GM21423 (cell line): ENCODE data around the gene SMURF2.

Experiments
- ATAC-seq: cut with Tn5 transposase; IDR thresholded peaks from one replicate; pipeline ENCODE4 v1.9.1; 2021; ENCODE audit warnings: mild to moderate bottlenecking, moderate library complexity; ENCODE audit not compliant: unreplicated experiment

Gene SMURF2

DNA sequence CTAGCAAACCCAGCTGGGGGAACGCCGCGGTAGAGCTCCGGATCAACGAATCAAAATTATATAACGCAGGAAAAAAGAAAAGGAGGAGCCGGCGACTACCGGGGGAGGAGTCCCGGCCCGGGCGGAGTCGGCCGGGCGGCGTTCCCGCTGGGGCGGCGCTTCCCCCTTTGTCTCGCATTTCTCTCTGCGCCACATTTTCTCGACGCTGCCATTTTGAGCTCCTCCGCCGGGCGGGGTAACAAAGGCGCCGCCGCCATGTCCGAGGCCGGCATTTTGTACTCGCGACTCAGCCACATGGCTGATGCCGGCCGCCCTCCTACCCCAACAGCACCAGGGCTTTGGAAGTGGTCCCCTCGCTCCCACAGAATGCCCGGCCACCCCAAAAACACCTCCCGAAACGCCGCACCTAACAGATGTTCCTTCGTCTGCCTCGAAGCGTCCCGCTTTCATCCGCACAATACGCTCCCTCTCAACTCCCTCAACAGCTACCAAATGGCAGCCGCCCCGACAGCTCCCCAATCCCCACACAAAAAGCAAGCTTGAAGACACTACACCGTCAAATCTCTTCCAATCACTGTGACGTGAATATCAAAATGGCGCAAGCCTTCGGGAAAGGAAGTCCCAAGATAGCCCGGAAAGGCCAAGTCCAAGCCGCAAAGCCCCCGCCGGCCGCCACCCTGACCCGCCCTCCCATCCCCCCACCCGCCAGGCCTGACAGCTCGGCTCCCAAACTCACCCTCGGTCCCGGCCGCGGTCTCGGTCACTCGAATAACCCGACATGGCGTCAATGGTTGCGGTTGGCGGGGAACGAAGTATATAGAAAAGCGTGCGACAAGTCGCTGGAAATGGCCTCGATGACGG, 156.5 kb downstream of the SMURF2 start:
- ATAC-seq = peak; percentile 30

DNA sequence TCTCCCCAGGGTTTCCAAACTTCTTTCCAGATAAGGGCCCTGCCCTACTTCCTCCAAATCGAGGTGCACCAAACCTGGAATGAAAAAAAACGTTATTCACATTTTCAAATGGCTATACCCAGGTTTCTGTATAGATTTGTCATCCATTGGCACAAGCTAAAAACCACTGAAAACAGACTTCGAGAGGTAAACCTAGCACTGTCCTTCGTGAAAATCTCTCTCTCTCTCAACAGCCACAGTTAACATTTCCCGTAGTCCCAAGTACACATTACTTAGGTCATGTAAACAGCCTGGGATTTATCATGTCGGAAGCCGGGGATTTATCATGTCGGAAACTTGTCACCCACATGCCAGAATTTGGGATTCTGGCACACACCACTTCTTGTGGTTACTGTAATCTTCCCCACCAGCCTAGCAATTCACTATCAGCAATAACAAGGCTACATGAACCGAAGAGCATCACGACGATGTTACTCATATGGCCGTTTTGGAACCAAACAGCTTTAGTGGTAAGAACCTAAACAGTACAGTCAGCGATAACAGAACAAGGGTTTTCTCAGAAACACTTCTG, 157.3 kb downstream of the SMURF2 start:
- no peak for ATAC-seq

DNA sequence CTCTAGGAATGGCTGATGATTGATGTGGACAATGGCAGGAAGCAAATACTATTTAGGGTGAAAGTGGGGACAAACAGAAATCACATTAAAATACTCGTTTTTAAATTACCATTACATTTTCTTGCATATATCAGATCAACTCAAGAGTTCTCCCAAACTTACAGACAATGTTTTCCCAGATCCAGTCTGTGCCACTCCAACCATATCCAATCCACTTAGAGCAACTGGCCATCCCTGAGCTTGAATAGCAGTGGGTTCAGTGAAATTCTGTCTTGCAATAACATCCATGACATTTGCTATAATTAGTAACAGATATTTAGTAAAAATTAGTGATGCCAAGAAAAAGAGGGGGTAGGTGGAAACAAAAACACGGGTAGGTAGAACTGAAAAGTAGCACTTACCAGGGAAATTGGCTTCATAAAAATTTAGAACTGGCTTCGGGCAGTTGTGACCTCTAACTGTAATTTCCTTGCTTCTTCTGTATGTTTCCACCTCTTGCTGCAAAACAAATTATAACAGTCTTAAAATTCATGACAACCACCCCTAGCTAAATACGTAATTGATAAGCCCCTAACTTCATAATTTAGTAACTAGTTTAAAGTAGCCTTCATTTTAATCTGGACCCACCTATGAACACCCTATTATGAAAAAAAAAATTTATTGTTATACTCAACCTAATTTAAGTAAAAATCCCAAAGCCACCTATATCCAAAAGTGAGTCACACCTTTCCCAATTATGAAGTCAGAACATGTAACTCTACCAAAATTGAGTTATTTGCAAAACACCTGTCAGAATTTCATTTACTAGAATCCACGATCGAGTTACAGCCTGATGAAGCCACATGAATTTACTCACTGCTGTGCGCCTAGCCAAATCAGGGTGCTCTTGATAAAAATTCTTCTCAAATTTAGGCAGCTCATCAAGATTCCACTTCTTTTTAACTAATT, 158.0 kb downstream of the SMURF2 start:
- no peak for ATAC-seq

DNA sequence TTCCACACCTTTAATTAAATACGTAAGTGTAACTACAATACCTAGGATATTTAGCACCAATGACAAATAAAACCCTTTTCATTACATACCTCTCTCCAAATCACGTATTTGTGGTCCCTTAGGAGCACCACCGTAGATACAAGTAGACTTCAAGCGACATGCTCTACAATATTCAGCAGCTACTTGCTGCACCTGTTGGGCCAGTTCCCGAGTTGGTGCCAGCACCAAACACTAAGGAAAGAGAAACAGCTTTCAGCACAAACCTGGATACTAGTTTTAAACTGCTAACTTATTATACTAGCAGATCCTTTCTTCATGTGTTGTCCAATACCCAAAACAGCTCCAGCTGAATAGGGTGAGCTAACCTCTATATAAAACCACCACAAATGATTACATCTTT, 158.8 kb downstream of the SMURF2 start:
- no peak for ATAC-seq

DNA sequence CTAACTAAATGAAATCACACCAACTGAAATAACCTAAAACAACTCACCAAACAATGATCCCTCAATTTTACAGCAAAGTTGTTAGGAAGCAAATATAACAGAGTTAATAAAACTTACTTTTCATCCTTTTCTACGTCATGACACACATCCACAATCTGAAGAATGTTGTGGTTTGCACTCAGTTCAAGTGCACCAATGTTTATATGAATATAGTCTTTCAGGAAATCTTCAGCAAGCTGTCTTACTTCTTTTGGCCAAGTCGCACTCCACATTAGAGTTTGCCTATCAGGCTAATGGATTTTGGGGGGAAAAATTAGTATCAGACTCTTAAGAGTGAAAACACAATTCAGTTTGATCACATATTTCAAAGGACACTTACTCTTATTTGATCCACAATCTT, 159.3 kb downstream of the SMURF2 start:
- ATAC-seq = no peak

DNA sequence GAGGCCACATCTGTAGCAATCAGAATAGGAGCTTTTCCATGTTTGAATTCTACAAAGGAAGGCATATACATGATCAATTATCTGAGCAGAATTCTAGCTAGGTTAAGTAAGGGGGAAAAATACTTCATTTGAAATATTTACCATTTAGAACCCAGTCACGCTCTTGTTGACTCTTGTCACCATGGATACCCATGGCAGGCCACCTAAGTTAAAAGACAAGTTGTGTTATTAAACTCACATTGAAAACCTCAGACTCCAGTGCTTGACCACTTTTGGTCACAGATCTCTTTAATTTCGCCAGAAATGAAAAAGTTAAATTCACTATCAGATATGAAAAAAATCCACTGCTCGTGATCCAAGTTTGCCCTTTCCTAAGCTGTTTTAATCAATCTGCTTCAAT, 160.1 kb downstream of the SMURF2 start:
- no peak for ATAC-seq

DNA sequence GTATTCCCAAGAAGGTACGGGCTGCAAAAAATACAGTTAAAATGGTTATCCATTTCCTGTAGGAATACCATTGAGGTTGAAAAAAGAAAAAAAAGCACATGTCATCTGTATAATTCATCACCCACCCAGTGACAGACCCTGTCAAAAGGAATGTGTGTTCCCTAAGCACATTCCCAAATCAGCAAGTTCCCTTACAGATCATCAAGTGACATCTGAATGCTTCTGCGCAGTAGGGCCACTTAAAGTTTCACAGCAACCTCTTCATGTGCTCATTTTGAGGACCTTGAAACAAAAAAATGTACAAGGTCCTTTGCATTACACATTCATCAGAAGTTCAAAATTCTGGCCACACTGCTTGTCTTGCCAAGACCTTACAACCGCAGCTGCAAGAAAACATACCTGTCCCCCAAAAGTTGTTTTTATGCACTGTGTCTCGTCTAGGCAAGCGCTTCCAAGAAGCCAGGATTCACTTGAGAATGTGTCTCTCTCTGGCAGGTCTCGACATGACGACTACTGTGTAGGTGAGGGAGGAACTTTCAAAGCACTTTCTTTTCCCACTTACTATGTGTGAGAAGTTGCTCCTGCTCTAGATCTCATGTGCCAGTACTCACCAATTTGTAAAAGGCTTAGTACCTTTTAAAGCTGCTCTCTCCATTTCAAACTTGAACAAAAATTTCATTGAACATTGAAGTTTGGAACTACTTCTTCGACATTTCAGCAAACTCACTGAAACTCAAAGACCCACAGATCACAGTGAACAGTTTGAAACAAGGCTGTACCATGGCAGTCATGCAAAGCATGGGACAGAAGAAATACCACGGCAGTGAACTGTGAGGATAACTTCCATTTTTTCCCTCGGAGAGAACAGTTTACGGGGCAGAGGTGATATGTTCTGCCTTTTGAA, 161.0 kb downstream of the SMURF2 start:
- ATAC-seq = no peak

DNA sequence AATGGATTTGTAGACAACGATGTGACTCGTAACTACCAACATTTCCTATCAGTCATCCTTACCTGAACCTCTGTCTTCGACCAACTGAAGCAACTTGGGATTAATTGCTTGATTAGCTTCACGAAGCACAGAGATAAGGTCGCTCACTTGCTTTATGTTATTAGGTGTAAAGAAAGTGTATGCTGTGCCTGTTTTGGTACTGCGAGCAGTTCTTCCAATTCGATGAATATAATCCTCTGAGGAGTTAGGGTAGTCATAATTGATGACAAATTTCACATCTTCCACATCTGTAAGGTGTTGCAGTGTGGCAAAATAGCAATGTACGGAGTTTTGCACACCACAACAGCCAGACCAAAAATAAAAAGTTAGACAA, 161.6 kb downstream of the SMURF2 start:
- no peak for ATAC-seq

DNA sequence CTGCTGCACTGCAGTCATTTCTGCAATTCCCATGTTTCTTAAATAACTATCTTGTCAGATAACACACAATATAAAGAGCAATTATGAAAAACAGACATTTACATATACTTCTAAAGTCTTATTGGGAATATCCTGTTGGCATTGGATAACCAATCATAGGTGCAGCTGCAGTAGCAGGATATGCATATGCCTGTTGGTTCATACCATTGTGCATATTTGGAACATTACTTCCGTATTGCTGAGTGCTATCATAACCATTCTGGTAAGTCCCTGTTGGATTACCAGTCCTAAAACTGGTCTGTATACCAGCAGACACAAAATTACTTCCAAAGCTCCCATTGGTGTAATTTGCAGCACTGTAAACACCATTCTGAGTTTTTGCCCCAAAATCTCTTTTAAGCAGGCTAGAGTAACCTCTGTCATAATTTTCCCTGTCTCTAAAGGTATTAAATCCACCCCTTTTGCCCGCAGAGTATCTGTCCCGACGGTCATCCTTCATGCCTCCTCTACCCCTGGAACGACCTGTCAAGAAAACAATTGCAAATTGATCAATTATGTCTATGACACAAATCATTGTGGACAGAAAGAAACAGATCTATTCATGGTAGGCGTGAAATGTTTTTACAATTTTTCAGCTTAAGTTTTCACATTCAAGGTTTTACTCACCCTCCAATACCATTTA, 162.2 kb downstream of the SMURF2 start:
- ATAC-seq = no peak

DNA sequence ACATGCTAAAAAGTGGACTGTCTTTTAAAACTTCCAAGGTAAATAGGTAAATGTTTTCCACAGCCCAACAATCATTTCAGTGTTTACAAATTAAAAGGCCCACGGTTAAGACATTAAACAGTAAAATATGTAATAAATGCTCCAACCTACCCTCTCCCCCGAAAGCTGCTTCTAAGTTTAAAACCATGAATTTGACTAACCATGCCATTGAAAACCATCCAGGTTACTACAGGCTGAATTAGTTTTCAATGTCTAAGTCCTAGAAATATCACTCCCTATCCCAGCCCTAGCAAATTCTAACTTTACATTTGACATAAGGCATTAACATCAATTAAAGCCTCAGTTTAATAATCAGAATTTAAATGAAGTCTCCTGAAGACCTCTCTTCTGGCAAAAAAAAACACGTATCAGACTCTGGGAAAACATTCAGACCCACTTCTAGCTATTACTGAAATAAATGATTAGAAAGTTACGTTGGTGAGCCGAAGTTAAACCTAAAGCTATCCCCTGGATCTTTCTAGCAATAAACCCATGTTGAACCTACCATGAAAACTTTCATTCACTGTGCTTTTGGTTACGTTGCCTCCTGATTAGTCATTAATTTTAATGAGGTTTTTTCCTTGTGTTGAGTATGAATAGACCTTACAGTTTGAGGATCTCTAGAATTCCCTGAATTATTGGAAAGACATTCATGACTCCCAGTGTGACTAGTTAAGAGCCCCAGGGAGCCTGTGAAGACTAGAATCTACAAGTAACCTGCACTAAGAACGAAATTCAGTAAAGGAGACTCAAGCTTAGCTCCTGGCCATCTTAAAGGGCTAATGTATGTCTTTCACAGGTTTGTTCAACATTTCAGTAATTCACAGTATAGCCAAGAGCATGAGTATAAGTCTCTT, 163.6 kb downstream of the SMURF2 start:
- no peak for ATAC-seq

DNA sequence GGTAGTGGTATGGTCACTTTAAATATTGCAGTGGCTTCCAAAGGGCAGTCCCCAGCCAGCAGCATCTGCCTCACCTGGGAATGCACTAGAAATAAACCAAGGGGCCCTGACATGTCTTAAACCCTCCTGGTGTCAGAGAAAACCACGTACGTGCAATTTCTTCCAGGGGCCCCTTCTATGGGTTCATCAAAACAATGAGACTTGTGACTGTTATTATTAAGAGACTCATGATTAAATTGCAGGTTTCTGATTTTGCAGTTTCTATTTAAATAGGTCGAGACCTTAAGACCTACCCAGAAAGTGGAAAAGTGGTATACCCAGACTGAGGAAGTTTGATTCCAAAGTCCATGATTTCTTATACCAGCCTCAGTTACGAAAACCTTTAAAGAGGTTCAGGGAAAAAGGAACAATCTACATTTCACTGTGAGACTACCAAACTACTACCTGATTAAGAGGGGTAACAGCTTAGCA, 164.5 kb downstream of the SMURF2 start:
- ATAC-seq = no peak

DNA sequence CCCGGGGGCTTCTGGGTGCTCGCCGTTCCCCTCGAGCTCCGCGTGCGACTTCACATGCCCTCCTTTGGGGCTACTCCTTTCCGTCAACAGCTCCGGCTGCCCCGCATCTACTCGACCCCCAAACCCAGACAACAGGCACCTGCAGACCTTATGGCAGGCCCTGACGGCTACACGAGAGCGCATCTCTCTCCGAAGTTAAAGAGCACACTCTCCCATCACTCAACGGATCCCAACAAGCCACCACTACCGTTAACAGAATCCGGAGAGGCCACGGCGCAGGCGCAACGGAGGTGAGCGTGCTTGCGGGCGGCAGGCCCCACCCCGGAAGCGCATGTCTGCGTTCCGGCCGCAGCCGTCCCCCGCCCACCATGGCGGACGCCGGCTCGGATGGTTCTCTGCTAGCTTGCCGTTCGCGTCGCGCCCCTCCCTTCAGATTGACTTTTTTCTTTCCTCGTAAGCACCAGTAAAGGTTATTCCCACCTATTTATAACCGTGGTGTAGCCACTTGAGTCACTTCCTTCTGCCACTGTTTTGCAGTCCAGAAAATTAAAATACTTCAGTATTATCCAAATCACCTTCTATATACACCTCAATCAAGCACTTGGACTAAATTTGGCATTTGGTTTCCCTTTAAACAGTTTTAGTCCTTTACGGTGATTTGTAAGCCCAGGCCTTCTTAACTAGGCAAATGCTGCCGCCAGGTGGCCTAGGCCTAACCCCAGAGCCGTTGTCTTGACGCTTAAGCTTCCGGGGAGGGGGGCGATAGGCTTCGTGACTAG, 165.1 kb downstream of the SMURF2 start, which contains the start of gene POLG2:
Gene POLG2, minus strand, starts transcription at position 269 of the 779 bp plus-strand sequence. Its CDS starts 86 bp downstream, at position 183.
- ATAC-seq = peak; percentile 77

DNA sequence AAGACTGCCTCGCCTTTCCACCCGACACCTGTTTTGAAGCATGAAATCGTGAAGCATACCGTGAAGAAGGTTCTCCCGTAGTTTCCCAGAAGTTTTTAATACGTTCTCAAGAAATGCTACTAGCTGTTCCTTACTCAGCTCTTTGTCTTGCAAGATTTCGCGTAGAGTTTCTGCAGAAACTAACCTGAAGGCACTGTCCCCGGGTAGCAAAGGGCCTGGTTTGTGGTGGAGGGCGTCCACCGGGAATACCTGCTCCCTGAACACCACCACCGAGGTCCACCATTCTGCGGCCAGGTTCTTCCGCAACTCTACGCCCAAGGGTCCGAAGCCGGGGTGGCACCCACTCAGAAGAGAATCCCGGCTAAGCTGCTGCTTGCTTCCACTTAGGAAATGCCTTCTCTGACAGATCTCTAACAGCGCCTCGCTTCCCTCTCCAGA, 165.7 kb downstream of the SMURF2 start:
- no peak for ATAC-seq
